Activated naive CD8-positive, alpha-beta T cell treated with anti-CD3 and anti-CD28 coated beads, Interleukin-2, amount 50 U/mL, for 24 hours (primary cell): Measurements from ENCODE around the gene KRT73.

Experiments used
- ATAC-seq: fragments of 150-1000 bp; cut with Tn5 transposase; one replicate; pipeline ENCODE4 v1.10.0; 2021
- DNase-seq: peaks from one replicate; pipeline ENCODE4 v3.0.0; 2021
- H3K27ac Mint-ChIP-seq: one replicate; pipeline ENCODE4 v1.8.0; 2021; ENCODE audit warnings: mild to moderate bottlenecking, mixed read lengths
- H3K27me3 Mint-ChIP-seq: one replicate; pipeline ENCODE4 v1.8.0; 2021; ENCODE audit warnings: mixed read lengths
- H3K36me3 Mint-ChIP-seq: one replicate; pipeline ENCODE4 v1.8.0; 2021; ENCODE audit warnings: low read depth, mixed read lengths
- H3K4me1 Mint-ChIP-seq: one replicate; pipeline ENCODE4 v1.8.0; 2021; ENCODE audit warnings: mixed read lengths
- H3K4me3 Mint-ChIP-seq: one replicate; pipeline ENCODE4 v1.8.0; 2021; ENCODE audit warnings: mild to moderate bottlenecking, moderate library complexity, mixed read lengths
- H3K9me3 Mint-ChIP-seq: one replicate; pipeline ENCODE4 v1.8.0; 2021; ENCODE audit warnings: mixed read lengths

KRT73 gene

DNA sequence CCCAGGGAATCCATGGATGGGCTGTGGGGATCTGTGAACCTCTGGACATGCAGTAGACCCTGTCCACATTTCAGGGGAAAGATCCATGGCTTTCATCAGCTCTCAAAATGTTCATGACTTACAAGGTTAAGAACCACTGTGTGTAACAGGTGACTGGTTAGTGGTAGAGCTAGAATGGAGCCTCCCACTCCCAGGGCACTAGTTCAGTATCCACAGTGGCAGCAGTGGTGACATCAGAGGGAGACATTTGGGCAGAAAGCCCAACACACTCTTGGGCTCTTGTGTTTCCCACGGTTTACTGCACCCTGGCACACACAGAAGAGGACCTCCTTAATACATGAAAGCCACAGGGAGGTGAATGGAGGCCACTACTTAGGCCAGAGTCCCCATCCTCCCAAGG is 53.8 kb downstream of the KRT73 start:
- Mint-ChIP-seq H3K27ac (no peak overlapping the region), H3K27me3 (peaks cover 17% of the 10 kb centered on the region), H3K9me3 (no peaks in the 10 kb centered on the region), H3K4me1 (peaks cover 4% of the 10 kb centered on the region), H3K36me3 (no peaks in the 10 kb centered on the region), H3K4me3 (no peak overlapping the region)
- DNase-seq (no peak), ATAC-seq (no peak)

DNA sequence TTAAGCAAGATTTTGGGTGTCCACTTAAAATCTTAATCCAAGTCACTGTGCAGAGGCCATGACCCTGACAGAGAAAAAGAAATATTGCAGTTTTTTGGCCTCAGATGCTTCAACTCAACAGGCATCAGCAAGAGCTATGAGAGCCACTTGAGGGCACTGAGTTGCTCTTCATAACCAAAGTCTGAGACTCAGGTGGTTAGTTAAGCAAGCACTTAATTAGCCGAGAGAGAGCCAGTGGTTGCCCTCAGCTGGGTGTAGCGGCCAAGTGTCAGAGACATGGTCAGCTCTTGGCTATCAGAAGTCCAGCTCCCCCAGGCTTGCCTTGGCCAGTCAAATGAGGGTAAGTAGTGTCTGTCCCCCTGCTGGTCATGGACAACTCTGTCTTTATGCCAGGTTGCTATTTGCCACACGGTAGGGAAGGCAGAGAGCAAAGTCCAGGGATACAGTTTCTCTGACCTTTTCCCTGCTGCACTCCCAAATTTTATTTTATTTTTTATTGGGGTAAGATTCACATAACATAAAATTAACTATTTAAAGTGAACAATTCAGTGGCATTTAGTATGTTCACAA is 56.4 kb downstream of the KRT73 start:
- H3K4me1 Mint-ChIP-seq, result peaks cover 5% of the 10 kb centered on the region
- H3K36me3 Mint-ChIP-seq, result no peaks in the 10 kb centered on the region
- ATAC-seq, result no peak
- H3K4me3 Mint-ChIP-seq, result no peak overlapping the region
- DNase-seq, result no peak
- peaks cover 17% of the 10 kb centered on the region for H3K27me3 Mint-ChIP-seq
- H3K9me3 Mint-ChIP-seq, result no peaks in the 10 kb centered on the region
- H3K27ac Mint-ChIP-seq, result no peak overlapping the region

DNA sequence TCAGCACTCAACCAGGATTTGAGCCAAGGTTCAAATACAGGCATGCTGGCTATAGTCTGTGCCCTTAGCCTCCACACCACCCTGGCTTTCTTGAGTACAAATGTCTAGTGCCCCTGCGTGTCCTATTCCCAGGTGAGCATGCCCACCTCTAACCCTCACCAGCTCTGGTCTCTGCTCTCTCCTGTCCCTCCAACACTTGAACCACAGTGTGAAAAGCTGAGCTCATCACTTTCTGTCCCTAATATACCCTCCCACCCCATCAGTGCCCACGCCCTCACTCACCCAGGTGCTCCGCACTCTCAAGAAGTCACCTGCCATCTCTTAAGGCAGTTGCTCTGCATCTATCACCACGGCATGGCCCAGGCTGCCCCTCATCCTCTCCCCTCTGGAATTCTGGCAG is 58.4 kb downstream of the KRT73 start:
- Mint-ChIP-seq H3K36me3 (no peaks in the 10 kb centered on the region), H3K27ac (no peak overlapping the region)

DNA sequence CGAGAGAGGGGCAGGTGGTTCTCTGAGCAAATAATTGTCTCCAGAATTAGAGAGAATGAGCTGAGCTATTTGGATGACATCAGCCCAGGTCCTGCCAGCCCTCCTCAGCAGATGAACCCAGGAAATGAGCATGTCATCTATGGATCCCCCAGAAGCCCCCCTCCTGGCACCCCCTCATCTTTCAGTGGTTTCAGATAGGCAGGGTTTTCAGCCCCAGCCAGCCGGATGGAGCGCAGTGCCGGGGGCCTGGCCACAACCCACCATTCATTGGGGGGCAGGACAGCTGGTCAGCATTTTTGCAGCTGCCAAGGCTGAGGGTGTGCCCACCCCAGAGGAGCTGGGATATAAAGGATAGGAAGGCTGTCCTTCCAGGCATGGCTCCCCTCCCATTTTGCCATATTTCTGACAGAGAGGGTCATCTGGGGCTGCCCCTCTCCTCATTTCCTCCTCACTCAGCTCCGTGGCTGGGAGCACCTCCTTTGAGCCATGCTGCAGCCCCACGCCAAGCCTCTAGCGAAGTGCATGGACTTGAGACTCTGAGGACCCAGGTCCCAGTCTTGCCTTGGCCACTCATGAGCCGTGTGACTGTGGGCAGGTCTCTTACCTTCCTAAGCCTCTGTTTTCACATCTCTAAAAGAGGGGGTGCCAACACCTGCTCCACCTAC is 59.4 kb downstream of the KRT73 start:
- H3K36me3 Mint-ChIP-seq, result no peaks in the 10 kb centered on the region
- ATAC-seq (no peak), DNase-seq (no peak)
- no peak overlapping the region for H3K27ac Mint-ChIP-seq
- peaks cover 5% of the 10 kb centered on the region for H3K4me1 Mint-ChIP-seq
- H3K4me3 Mint-ChIP-seq, result no peak overlapping the region
- peaks cover 15% of the 10 kb centered on the region for H3K27me3 Mint-ChIP-seq
- H3K9me3 Mint-ChIP-seq, result no peaks in the 10 kb centered on the region

More for the DNA sequence above, 58.4 kb downstream of the KRT73 start:
- DNase-seq (no peak), ATAC-seq (no peak)
- Mint-ChIP-seq H3K9me3 (no peaks in the 10 kb centered on the region), H3K27me3 (peaks cover 13% of the 10 kb centered on the region), H3K4me1 (peaks cover 5% of the 10 kb centered on the region), H3K4me3 (no peak overlapping the region)
